ENCODE data around the gene INTS3.

Gene INTS3

GRCh38 chr1:153799016-153799415 lies 71.2 kb downstream of the INTS3 start:
- no peak for DNase-seq (ENCODE audit: low spot score)

- DNase-seq (ENCODE audit: low spot score), result no peak
Measured at GRCh38 chr1:153799566-153800465, 72.0 kb downstream of the INTS3 start.

GRCh38 chr1:153800516-153800915 lies 72.7 kb downstream of the INTS3 start:
- DNase-seq (ENCODE audit: low spot score), result no peak

- DNase-seq (ENCODE audit: low spot score), result no peak
Measured at GRCh38 chr1:153801028-153801625, 73.3 kb downstream of the INTS3 start.

GRCh38 chr1:153801786-153802697 lies 74.2 kb downstream of the INTS3 start:
- no peak for DNase-seq (ENCODE audit: low spot score)

GRCh38 chr1:153803470-153804056 lies 75.7 kb downstream of the INTS3 start:
- no peak for DNase-seq (ENCODE audit: low spot score)

- DNase-seq (ENCODE audit: low spot score), result no peak
Measured at GRCh38 chr1:153804112-153804511, 76.3 kb downstream of the INTS3 start.

GRCh38 chr1:153805042-153805745 lies 77.3 kb downstream of the INTS3 start:
- DNase-seq (ENCODE audit: low spot score), result peak; percentile 70

- DNase-seq (ENCODE audit: low spot score), result no peak
Measured at GRCh38 chr1:153805886-153806719, 78.3 kb downstream of the INTS3 start.

- DNase-seq (ENCODE audit: low spot score), result no peak
Measured at GRCh38 chr1:153816283-153816889, 88.5 kb downstream of the INTS3 start.

- no peak for DNase-seq (ENCODE audit: low spot score)
Measured at GRCh38 chr1:153818876-153819275, 91.0 kb downstream of the INTS3 start.

All from hematopoietic multipotent progenitor cell treated with erythropoietin and hydrocortisone succinate and interleukin-3 and kit ligand, for 15 days (in vitro differentiated cells).